Islet precursor cell (in vitro differentiated cells): ENCODE results near the gene MED27.
"Not testable (repeated sequence)": the region's sequence is repeated elsewhere in the genome, so short reads cannot be mapped to it uniquely, and the experiment has no call there.

Experiments used
- DNase-seq: peaks from one replicate; pipeline ENCODE4 v3.0.0-alpha.2; 2018

The MED27 gene

GRCh38 chr9:131960851-131961495, 118.7 kb downstream of the MED27 start:
- peak; percentile 53 for DNase-seq

GRCh38 chr9:131960311-131960710, 119.4 kb downstream of the MED27 start:
- peak; percentile 29 for DNase-seq

- no peak for DNase-seq
Measured at GRCh38 chr9:131959887-131960286, 119.8 kb downstream of the MED27 start.

DNA sequence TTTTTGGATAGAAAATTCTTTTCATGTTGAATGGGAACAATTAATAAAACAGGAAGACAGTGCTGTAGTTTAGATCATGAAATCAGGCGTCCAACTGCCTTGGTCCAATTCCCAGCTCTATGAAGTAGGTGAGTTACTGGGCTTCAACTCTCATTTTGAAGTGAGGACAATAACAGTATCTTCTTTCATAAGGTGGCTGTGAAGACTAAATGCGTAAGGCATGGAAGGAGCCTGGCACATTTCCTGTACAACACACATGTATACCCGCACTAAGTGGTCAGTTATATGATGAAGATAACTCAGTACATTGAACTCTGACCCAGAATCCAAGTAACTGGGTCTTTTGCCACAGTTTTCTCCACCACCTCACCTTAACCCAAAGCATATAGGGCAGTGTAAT, 120.6 kb downstream of the MED27 start:
- no peak for DNase-seq

DNA sequence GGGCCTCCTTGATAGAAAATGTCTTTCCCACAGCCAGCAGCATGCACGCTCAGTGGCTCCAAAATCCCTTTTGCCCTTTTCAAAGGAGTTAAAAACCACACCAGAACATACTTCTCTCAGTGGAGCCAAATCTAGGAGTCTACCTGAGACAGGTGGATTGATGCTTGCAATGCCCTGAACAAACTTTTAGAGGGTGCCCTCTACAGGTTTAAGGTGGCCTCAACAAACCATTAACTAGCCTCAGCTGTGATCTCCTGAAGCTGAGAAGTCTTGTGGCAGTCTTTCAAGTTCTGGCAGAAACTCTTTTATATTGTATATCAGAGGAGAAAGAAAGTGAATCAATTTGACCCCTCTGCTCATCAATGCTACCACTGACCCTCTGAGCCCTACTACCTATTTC, 125.4 kb downstream of the MED27 start:
- DNase-seq = no peak

DNA sequence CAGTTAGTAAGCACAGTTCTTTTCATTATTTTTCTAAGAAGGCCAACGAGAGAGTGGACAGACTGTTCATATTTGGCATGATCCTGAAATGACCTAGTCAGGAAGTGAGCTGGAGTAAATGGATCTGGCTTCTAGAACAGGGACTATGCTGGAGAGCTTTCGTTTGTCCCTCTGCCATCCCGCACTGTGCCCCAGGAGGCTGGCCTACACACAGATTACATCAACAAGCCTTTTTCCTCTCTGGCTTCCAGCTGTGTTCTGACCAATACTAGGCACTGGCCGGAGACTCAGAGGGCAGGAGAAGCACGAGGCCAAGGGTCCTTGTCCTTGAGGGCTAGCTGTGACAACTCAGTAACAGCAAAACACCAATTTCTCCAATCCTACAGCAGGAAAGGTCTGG, 127.8 kb downstream of the MED27 start:
- DNase-seq = no peak

- no peak for DNase-seq
Measured at GRCh38 chr9:131951155-131951554, 128.5 kb downstream of the MED27 start.

GRCh38 chr9:131950487-131950886, 129.2 kb downstream of the MED27 start:
- DNase-seq = no peak

DNA sequence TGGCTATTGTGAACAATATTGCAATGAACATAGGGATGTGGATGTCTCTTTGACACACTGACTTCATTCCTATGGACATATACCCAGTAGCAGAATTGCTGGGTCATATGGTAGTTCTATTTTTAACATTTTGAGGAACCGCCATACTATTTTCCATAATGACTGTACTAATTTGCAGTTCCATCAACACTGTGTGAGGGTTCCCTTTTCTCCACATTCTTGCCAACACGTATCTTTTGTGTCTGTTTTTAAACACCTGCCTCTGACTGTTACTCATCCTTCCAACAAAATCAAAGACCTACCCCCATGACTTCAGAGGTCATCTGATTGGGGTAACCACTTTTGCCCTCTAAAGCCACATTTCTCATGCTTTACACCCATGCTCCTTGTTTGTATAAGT, 133.5 kb downstream of the MED27 start:
- no peak for DNase-seq

- DNase-seq = no peak
Measured at GRCh38 chr9:131943351-131943841, 136.3 kb downstream of the MED27 start.

DNA sequence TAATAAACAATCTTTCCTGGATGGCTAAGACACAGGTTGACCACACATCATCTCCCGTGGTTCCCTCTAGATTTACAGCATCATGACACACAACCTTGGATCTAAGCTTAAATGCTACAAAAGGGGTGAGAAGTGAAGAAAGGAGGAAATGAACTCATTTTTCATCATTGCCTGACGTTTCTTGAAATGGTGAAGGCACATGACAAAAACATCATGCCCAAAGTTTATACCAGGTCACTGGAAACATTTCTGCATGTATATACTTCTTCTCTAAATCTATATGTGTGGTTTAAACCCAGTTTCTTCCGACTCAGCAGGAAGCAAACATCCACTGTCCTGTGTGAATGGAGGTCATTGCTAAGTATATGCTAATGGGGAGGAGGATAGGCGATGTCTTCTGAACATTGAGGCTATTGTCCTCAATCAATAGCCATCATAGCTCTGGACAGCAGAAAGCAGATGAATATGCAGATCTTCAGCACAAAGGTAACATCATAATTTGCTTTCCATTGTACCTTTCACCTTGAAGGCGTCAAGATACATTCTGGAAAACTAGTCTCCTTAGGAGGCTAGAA, 137.4 kb downstream of the MED27 start:
- no peak for DNase-seq

DNA sequence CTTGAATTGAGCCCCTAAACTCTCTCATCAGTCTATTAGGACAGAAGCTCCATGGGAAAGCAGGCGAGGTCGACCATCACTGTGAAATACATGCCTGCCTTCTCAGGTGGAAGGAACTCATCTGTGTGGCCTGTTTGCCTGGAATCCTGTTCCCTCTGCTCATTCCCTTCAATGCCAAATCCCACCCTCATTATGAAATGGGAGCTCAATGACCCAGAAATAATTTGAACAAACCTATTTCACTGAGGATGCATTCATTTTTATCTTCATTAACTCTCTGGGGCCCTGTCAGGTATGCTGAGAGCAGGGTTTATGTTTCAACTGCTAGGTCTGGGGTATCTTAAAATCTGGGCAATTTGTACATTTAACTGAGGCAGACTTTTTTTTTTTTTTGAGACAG, 142.2 kb downstream of the MED27 start:
- DNase-seq = no peak

DNA sequence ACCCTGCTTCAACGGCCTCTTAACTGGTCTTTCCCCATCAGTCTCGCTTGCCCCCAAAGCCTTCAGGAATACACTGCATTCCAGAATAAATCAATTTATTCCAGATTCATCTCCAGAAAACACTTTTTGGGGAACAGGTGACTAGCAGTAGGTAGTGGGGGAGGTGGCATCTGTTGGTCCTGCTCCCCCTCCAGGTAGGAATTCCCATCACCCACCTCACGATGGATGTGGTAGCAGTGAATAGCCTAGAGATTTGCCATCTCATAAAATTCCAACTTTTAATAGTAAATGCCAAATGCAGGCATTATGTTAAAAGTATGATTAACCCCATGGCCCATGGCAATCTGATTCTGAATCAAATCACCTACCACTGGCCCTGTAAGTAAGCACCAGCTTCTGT, 142.7 kb downstream of the MED27 start:
- no peak for DNase-seq

- no peak for DNase-seq
Measured at GRCh38 chr9:131934673-131935072, 145.0 kb downstream of the MED27 start.

- no peak for DNase-seq
Measured at GRCh38 chr9:131927091-131927490, 152.6 kb downstream of the MED27 start.

GRCh38 chr9:131926360-131926922, 153.2 kb downstream of the MED27 start:
- no peak for DNase-seq

GRCh38 chr9:131925677-131926177, 153.9 kb downstream of the MED27 start:
- no peak for DNase-seq

GRCh38 chr9:131923766-131924165, 155.9 kb downstream of the MED27 start:
- no peak for DNase-seq

DNA sequence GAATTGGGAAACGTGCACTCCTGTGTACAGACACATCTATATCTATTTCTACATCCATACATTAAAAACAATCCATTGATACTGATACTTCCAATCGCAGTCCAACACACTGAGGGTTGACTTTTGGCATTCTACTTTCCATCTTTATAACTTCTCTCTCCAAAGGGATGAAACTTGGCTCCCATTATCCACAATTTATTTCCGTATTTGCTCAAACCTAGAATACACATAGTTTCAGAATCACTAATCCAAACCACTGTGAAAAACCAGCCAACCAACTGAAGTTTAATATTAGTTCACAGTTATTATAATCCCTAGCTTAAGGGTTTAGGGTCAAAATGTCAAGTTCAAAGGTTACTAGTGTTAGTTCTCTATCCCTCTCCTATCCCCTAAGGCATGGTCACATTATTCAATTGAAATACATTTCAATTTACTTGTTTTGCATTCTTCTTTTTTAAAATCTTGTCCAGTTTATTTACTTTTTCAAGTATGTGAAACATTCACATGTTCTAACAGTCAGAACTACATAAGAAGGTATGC, 156.5 kb downstream of the MED27 start:
- no peak for DNase-seq

GRCh38 chr9:131921635-131922034, 158.0 kb downstream of the MED27 start:
- DNase-seq = not testable (repeated sequence)

GRCh38 chr9:131919216-131919615, 160.5 kb downstream of the MED27 start:
- DNase-seq = no peak

GRCh38 chr9:131918481-131918880, 161.2 kb downstream of the MED27 start:
- DNase-seq = no peak

- no peak for DNase-seq
Measured at GRCh38 chr9:131917009-131917408, 162.7 kb downstream of the MED27 start.

GRCh38 chr9:131915181-131915580, 164.5 kb downstream of the MED27 start:
- DNase-seq = no peak
